Tibial artery (tissue), 4 donors: ENCODE data around the gene PLEKHJ1.

Experiments used
- DNase-seq, 2 donors: peaks; one replicate each; pipeline ENCODE4 v3.0.0-alpha.2; 2019
- H3K27ac ChIP-seq, 2 donors: fragments of 200-600 bp; sonication (generic) in 1 of 2; 1 replicate in 1 of 2; 2 replicates in 1 of 2; pipeline ENCODE4 v1.5.1; 2018 to 2019; ENCODE audit warnings: mild to moderate bottlenecking in 1 of 2
- H3K27me3 ChIP-seq, 2 donors: fragments of 200-600 bp; sonication (generic) in 1 of 2; one replicate each; pipeline versions ENCODE4 v1.5.1 to v1.6.0; 2016 to 2019
- H3K36me3 ChIP-seq, 3 donors: fragments of 200-600 bp; sonication (generic) in 2 of 3; one replicate each; pipeline ENCODE4 v1.5.1; 2016 to 2019; ENCODE audit warnings: mild to moderate bottlenecking in 2 of 3
- H3K4me1 ChIP-seq, 4 donors: fragments of 200-600 bp; sonication (generic) in 2 of 4; 1 replicate in 3 of 4; 2 replicates in 1 of 4; pipeline ENCODE4 v1.5.1; 2016 to 2019
- H3K4me3 ChIP-seq, 2 donors: fragments of 200-600 bp; sonication (generic) in 1 of 2; 1 replicate in 1 of 2; 2 replicates in 1 of 2; pipeline ENCODE4 v1.5.1; 2018 to 2019; ENCODE audit warnings: mild to moderate bottlenecking in 2 of 2
- H3K9me3 ChIP-seq, 3 donors: fragments of 200-600 bp; sonication (generic) in 1 of 3; one replicate each; pipeline ENCODE4 v1.5.1; 2016 to 2019
- intact Hi-C: fragments of 100-400 bp; cut with DNase I; formaldehyde crosslinking; loops from one replicate; pipeline ENCODE4 v1.15.0; 2023; ENCODE audit warnings: low total_unique reads
- TF ChIP-seq, protein P1 (sequence below), 2 experiments: fragments of 200-600 bp in 1 of 2; fragments of 450-650 bp in 1 of 2; IDR thresholded peaks; one replicate each; pipeline ENCODE4 v1.5.1; 2017 to 2019; ENCODE audit warnings: antibody characterized with exemption in 2 of 2, mild to moderate bottlenecking in 1 of 2, moderate library complexity in 1 of 2

PLEKHJ1 gene

DNA sequence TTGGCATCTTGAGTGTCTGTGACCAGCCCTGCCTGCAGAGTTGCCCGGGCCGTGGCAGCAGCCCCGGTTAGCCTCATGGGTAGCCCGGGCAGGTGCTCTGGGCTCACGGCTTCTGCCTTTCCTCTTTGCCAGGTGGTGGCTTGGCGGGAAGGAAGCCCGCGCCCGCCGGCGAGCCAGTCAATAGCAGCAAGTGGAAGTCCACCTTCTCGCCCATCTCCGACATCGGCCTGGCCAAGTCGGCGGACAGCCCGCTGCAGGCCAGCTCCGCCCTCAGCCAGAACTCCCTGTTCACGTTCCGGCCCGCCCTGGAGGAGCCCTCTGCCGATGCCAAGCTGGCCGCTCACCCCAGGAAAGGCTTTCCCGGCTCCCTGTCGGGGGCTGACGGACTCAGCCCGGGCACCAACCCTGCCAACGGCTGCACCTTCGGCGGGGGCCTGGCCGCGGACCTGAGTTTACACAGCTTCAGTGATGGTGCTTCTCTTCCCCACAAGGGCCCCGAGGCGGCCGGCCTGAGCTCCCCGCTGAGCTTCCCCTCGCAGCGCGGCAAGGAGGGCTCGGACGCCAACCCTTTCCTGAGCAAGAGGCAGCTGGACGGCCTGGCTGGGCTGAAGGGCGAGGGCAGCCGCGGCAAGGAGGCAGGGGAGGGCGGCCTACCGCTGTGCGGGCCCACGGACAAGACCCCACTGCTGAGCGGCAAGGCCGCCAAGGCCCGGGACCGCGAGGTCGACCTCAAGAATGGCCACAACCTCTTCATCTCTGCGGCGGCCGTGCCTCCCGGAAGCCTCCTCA lies 9.9 kb downstream of the PLEKHJ1 start:
- Histone ChIP-seq H3K4me1 (no peaks in the 10 kb centered on the region), H3K27me3 (no peaks in the 10 kb centered on the region), H3K9me3 (no peaks in the 10 kb centered on the region), H3K4me3 (no peak overlapping the region), H3K27ac (no peak overlapping the region), H3K36me3 (peaks cover 24 to 100% (median 84%) of the 10 kb centered on the region in 3 donors)
- TF ChIP-seq, protein P1, sequence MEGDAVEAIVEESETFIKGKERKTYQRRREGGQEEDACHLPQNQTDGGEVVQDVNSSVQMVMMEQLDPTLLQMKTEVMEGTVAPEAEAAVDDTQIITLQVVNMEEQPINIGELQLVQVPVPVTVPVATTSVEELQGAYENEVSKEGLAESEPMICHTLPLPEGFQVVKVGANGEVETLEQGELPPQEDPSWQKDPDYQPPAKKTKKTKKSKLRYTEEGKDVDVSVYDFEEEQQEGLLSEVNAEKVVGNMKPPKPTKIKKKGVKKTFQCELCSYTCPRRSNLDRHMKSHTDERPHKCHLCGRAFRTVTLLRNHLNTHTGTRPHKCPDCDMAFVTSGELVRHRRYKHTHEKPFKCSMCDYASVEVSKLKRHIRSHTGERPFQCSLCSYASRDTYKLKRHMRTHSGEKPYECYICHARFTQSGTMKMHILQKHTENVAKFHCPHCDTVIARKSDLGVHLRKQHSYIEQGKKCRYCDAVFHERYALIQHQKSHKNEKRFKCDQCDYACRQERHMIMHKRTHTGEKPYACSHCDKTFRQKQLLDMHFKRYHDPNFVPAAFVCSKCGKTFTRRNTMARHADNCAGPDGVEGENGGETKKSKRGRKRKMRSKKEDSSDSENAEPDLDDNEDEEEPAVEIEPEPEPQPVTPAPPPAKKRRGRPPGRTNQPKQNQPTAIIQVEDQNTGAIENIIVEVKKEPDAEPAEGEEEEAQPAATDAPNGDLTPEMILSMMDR (IDR thresholded peaks at IDR 0.05): no peak
- intact Hi-C loops: no loop called here
- no peak for DNase-seq

DNA sequence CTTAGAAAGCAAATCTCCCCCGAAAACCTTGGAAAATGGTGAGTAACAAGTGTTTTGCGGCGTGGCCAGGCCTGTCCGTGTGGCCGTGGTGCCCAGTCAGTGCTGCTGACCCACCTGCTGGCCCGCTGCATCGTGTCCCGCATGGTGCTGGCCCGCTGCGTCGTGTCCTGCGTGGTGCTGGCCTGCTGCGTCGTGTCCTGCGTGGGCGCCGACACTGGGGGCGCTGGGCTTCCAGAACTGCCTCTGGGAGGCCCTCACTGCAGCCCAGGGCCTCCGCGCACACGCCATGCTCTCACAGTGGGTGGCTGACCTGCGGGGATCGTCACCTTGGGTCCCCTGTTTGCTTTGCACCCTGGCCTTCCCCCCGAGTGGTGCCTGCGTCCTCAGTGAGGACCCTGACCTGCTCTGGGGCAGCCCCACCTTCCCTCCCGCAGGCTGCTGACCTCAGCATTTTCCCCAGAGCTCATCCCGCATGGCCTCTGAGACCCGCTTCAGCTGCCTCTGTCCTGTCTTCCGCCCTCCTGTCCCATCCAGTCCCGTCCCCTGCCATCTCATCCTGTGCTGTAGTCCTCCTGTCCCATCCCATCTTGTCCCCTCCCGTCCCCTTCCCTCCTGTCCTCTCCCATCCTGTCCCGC lies 10.6 kb downstream of the PLEKHJ1 start:
- DNase-seq: no peak
- H3K27ac ChIP-seq: no peak overlapping the region
- intact Hi-C loops: loop anchor here (2.0 kb wide), 1 partner anchor 25 kb away; no protein-coding TSS in a partner anchor
- H3K4me3 ChIP-seq: no peak overlapping the region
- no peaks in the 10 kb centered on the region for H3K9me3 ChIP-seq
- no peaks in the 10 kb centered on the region for H3K4me1 ChIP-seq
- no peaks in the 10 kb centered on the region for H3K27me3 ChIP-seq
- peaks cover 26 to 100% (median 81%) of the 10 kb centered on the region in 3 donors for H3K36me3 ChIP-seq
- TF ChIP-seq, protein P1 (IDR thresholded peaks at IDR 0.05): no peak

DNA sequence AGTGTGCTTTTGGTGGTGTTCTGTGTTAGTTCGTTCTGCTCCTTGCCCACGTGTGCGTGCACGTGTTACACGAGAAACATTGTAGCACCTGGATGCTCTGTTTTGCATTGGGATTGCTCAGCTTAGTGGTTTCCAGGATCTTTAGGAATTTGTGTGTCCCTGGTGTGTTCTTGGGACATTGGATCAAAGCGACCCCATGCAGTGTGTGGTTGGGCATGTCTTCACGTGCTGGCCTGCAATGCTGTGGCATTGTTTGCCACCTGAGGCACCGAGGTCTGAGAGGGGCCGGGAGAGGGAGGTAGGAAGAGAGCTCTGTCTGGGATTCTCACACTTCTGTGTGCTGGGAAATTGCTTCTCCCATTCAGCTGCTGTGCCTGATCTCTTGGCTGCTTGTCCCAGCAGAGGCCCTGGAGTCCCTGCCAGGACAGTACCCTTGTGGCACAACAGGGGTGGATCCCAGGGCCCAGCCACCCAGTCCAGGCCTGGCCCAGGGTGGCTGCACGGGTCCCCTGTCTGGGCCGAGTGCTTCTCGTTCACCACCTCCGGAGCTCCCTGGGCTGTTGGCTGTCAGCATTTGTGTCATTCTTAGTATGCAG lies 11.3 kb downstream of the PLEKHJ1 start:
- Histone ChIP-seq H3K27ac (no peak overlapping the region), H3K9me3 (no peaks in the 10 kb centered on the region), H3K36me3 (peaks cover 25 to 100% (median 81%) of the 10 kb centered on the region in 3 donors), H3K4me1 (no peaks in the 10 kb centered on the region), H3K4me3 (no peak overlapping the region), H3K27me3 (no peaks in the 10 kb centered on the region)
- TF ChIP-seq, protein P1 (IDR thresholded peaks at IDR 0.05): no peak
- DNase-seq: no peak
- intact Hi-C loops: loop anchor here (2.0 kb wide), 1 partner anchor 26 kb away; no protein-coding TSS in a partner anchor

DNA sequence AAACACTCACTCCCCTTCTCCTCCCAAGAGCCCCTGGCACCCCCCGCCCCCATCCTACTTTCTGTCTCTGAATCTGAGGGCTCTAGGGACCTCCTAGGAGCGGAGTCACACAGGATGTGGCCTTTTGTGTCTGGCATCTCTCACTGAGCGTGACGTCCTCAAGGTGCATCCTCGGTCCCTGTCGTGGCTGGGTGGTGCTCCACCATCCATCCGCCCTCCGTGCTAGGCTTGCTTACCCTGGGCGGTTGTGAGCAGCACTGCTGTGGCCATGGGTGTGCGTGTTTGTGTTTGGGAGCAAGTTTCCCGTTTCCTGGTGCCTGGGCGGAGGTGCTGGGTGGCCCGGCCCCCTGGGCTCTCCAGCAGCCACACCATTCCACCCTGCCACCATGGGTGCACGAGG lies 12.2 kb downstream of the PLEKHJ1 start:
- peaks cover 25 to 100% (median 80%) of the 10 kb centered on the region in 3 donors for H3K36me3 ChIP-seq
- H3K27ac ChIP-seq: no peak overlapping the region
- TF ChIP-seq, protein P1 (IDR thresholded peaks at IDR 0.05): no peak
- intact Hi-C loops: loop anchor here (2.0 kb wide), 1 partner anchor 27 kb away; no protein-coding TSS in a partner anchor
- no peaks in the 10 kb centered on the region for H3K4me1 ChIP-seq
- H3K4me3 ChIP-seq: no peak overlapping the region
- DNase-seq: no peak
- no peaks in the 10 kb centered on the region for H3K9me3 ChIP-seq
- H3K27me3 ChIP-seq: no peaks in the 10 kb centered on the region

DNA sequence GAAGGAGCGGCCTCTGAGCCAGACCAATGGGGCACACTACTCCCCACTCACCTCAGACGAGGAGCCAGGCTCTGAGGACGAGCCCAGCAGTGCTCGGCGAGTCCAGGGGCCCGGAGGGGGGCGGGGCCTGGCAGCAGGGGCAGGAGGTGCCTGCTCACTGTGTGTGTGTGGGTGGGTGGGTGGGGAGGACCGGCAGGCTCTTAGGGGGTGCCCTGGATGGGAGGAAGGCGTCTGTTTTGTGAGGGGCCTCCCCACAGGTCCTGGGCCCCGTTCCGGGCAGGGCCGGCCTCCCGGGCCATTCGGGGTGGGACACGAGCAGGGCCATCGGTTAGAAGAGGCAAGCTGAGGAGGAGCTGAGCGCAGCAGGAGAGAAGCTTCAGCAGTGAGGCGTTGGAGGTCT lies 12.7 kb downstream of the PLEKHJ1 start:
- no peaks in the 10 kb centered on the region for H3K4me1 ChIP-seq
- no peak overlapping the region for H3K4me3 ChIP-seq
- intact Hi-C loops: no loop called here
- no peaks in the 10 kb centered on the region for H3K27me3 ChIP-seq
- H3K27ac ChIP-seq: no peak overlapping the region
- DNase-seq: no peak
- TF ChIP-seq, protein P1 (IDR thresholded peaks at IDR 0.05): no peak
- H3K9me3 ChIP-seq: no peaks in the 10 kb centered on the region
- peaks cover 28 to 100% (median 78%) of the 10 kb centered on the region in 3 donors for H3K36me3 ChIP-seq
